HCT116 (cell line): ENCODE measurements around the gene RAB3C. TPM values are rescaled to one million over a fixed set of nuclear protein-coding genes. Genes with fewer than 3 reads are reported as not detected.

Source experiments
- ATAC-seq: fragments of 200-7000 bp; cut with Tn5 transposase; 2 replicates; pipeline ENCODE4 v1.9.1; 2020; ENCODE audit warnings: mild to moderate bottlenecking, moderate library complexity
- BruUV-seq: library from RNA; stranded (reverse); fragments of 400-500 nt; replicated peaks from 2 replicates; lab custom pipeline; 2021; lab: Mats Ljungman, UMichigan
- CTCF ChIA-PET: fragments of 300-600 bp; sonication (Branson Sonifier 250); formaldehyde crosslinking; loops from one replicate; lab custom pipeline; 2021; ENCODE audit warnings: antibody characterized with exemption; lab: Charles Lee
- POLR2A ChIA-PET: fragments of 300-600, 350-600 bp; sonication (Branson Sonifier 250); formaldehyde crosslinking; loops from one replicate; lab custom pipeline; 2021; ENCODE audit warnings: antibody characterized with exemption; lab: Charles Lee
- RAD21 ChIA-PET, 2 experiments: fragments of 300-600 bp; sonication (Branson Sonifier 250); formaldehyde crosslinking; loops; one replicate each; lab custom pipeline; 2023; ENCODE audit warnings: low total read pairs in 2 of 2; ENCODE audit not compliant: uncharacterized antibody in 2 of 2, unreplicated experiment in 2 of 2, low non-redundant PET in 1 of 2; lab: Charles Lee
- DNase-seq: peaks from one replicate; pipeline ENCODE4 v3.0.0-alpha.2; 2010; ENCODE audit warnings: low read depth, low spot score
- H2AFZ ChIP-seq: fragments of 200-600 bp; shearing (Covaris generic), sonication (generic); 2 replicates; pipeline ENCODE4 v1.6.1; 2017; ENCODE audit warnings: low read depth, mixed run types, mixed read lengths, antibody characterized with exemption, low read length; ENCODE audit not compliant: poor library complexity, severe bottlenecking
- H3K27ac ChIP-seq: 2 replicates; pipeline ENCODE4 v1.5.1; 2012; ENCODE audit warnings: low read depth, low read length
- H3K27me3 ChIP-seq: fragments of 200-600 bp; sonication (generic); 2 replicates; pipeline ENCODE4 v1.6.1; 2016; ENCODE audit warnings: mixed run types, low read length, mixed read lengths; ENCODE audit not compliant: insufficient read depth
- H3K36me3 ChIP-seq, 2 experiments: fragments of 200-500 bp in 1 of 2; fragments of 200-600 bp in 1 of 2; sonication (Bioruptor generic) in 1 of 2; sonication (generic) in 1 of 2; 2 replicates each; pipeline versions ENCODE4 v1.5.1 to v1.6.1; 2014 to 2016; ENCODE audit warnings: low read length in 2 of 2, inconsistent platforms in 1 of 2, mixed read lengths in 1 of 2, mixed run types in 1 of 2; ENCODE audit not compliant: insufficient read depth in 2 of 2, control insufficient read depth in 1 of 2
- H3K4me1 ChIP-seq, 2 experiments: fragments of 200-600 bp in 1 of 2; sonication (generic) in 1 of 2; 2 replicates each; pipeline versions ENCODE4 v1.5.1 to v1.6.1; 2012 to 2017; ENCODE audit warnings: low read length in 2 of 2, inconsistent platforms in 1 of 2, mild to moderate bottlenecking in 1 of 2, mixed read lengths in 1 of 2, mixed run types in 1 of 2, moderate library complexity in 1 of 2; ENCODE audit not compliant: insufficient read depth in 2 of 2, control insufficient read depth in 1 of 2
- H3K4me2 ChIP-seq: fragments of 200-600 bp; sonication (generic); 2 replicates; pipeline ENCODE4 v1.6.1; 2017; ENCODE audit warnings: mixed run types, low read length, mixed read lengths
- H3K4me3 ChIP-seq, 2 experiments: fragments of 200-600 bp in 1 of 2; sonication (generic) in 1 of 2; replicated peaks in 1 of 2; 2 replicates each; pipeline ENCODE4 v1.5.1; 2011 to 2016; ENCODE audit warnings: low read length in 2 of 2, control low read depth in 1 of 2, low read depth in 1 of 2, mild to moderate bottlenecking in 1 of 2, mixed read lengths in 1 of 2, mixed run types in 1 of 2
- H3K79me2 ChIP-seq: fragments of 200-600 bp; sonication (generic); 2 replicates; pipeline ENCODE4 v1.6.1; 2017; ENCODE audit warnings: mild to moderate bottlenecking, mixed run types, low read length, moderate library complexity, mixed read lengths; ENCODE audit not compliant: insufficient read depth
- H3K9ac ChIP-seq: fragments of 200-600 bp; sonication (generic); 2 replicates; pipeline ENCODE4 v1.6.1; 2016; ENCODE audit warnings: low read length, mixed read lengths
- H3K9me2 ChIP-seq: fragments of 200-600 bp; sonication (generic), shearing (Covaris generic); 2 replicates; pipeline ENCODE4 v1.6.1; 2017; ENCODE audit warnings: mixed run types, mild to moderate bottlenecking, moderate library complexity; ENCODE audit not compliant: insufficient read depth
- H3K9me3 ChIP-seq, 2 experiments: fragments of 200-500 bp in 1 of 2; fragments of 200-600 bp in 1 of 2; sonication (Bioruptor generic) in 1 of 2; sonication (generic) in 1 of 2; 2 replicates each; pipeline ENCODE4 v1.6.1; 2014 to 2017; ENCODE audit warnings: low read length in 2 of 2, mixed read lengths in 2 of 2, inconsistent platforms in 1 of 2, low read depth in 1 of 2, mild to moderate bottlenecking in 1 of 2, mixed run types in 1 of 2, moderate library complexity in 1 of 2; ENCODE audit not compliant: control insufficient read depth in 1 of 2, insufficient read depth in 1 of 2
- H4K20me1 ChIP-seq: fragments of 200-600 bp; sonication (generic), shearing (Covaris generic); 2 replicates; pipeline ENCODE4 v1.6.1; 2017; ENCODE audit warnings: mixed run types, mild to moderate bottlenecking, moderate library complexity; ENCODE audit not compliant: insufficient read depth
- CEBPB ChIP-seq: IDR thresholded peaks from 2 replicates; pipeline ENCODE4 v1.6.1; 2012; ENCODE audit warnings: low read depth
- EGR1 ChIP-seq: IDR thresholded peaks from 2 replicates; pipeline ENCODE4 v1.6.1; 2012; ENCODE audit warnings: low read depth
- FOSL1 ChIP-seq: IDR thresholded peaks from 2 replicates; pipeline ENCODE4 v1.6.1; 2012; ENCODE audit warnings: low read depth
- JUND ChIP-seq: IDR thresholded peaks from 2 replicates; pipeline ENCODE4 v1.6.1; 2012
- MAX ChIP-seq: IDR thresholded peaks from 2 replicates; pipeline ENCODE4 v1.6.1; 2012
- POLR2A ChIP-seq: IDR thresholded peaks from 2 replicates; pipeline ENCODE4 v1.7.0; 2011; ENCODE audit warnings: borderline replicate concordance; ENCODE audit not compliant: insufficient read depth, insufficient read length; ENCODE audit errors: extremely low read depth
- POLR2AphosphoS5 ChIP-seq: IDR thresholded peaks from 2 replicates; pipeline ENCODE4 v1.6.1; 2011; ENCODE audit warnings: mild to moderate bottlenecking, low read depth, low read length, moderate library complexity
- REST ChIP-seq: IDR thresholded peaks from 2 replicates; pipeline ENCODE4 v1.6.1; 2012; ENCODE audit warnings: low read depth
- SP1 ChIP-seq: IDR thresholded peaks from 2 replicates; pipeline ENCODE4 v1.6.1; 2012; ENCODE audit warnings: low read depth
- SRF ChIP-seq: IDR thresholded peaks from 2 replicates; pipeline ENCODE4 v1.6.1; 2012; ENCODE audit warnings: low read depth
- YY1 ChIP-seq: IDR thresholded peaks from 2 replicates; pipeline ENCODE4 v1.6.1; 2011; ENCODE audit warnings: low read length, low read depth, moderate library complexity, mild to moderate bottlenecking; ENCODE audit not compliant: insufficient replicate concordance; ENCODE audit errors: extremely low read depth
- ZFX ChIP-seq: fragments of 450-650 bp; IDR thresholded peaks from 2 replicates; pipeline ENCODE4 v1.6.1; 2017
- ZNF274 ChIP-seq: fragments of 200-500 bp; sonication (Bioruptor generic); IDR thresholded peaks from 2 replicates; pipeline ENCODE4 v1.6.1; 2014; ENCODE audit warnings: mild to moderate bottlenecking, low read depth, low read length, inconsistent platforms
- intact Hi-C: fragments of 100-400 bp; cut with micrococcal nuclease; formaldehyde crosslinking; loops from 2 replicates; pipeline ENCODE4 v1.10.0; 2022
- total RNA-seq: library from RNA; stranded (reverse); gene quantifications from one replicate; pipeline ENCODE4 v1.2.1, GENCODE V29; 2021; ENCODE audit not compliant: unreplicated experiment
- TF ChIP-seq, protein P1 (sequence below): IDR thresholded peaks from 2 replicates; pipeline ENCODE4 v1.6.1; 2011; ENCODE audit warnings: mild to moderate bottlenecking, low read length, moderate library complexity; ENCODE audit not compliant: insufficient replicate concordance; ENCODE audit errors: extremely low read depth
- TF ChIP-seq, protein P2 (sequence below): IDR thresholded peaks from 2 replicates; pipeline ENCODE4 v1.6.1; 2012

RAB3C gene
- total RNA-seq, 1 experiment from 2014 or later = not detected

DNA sequence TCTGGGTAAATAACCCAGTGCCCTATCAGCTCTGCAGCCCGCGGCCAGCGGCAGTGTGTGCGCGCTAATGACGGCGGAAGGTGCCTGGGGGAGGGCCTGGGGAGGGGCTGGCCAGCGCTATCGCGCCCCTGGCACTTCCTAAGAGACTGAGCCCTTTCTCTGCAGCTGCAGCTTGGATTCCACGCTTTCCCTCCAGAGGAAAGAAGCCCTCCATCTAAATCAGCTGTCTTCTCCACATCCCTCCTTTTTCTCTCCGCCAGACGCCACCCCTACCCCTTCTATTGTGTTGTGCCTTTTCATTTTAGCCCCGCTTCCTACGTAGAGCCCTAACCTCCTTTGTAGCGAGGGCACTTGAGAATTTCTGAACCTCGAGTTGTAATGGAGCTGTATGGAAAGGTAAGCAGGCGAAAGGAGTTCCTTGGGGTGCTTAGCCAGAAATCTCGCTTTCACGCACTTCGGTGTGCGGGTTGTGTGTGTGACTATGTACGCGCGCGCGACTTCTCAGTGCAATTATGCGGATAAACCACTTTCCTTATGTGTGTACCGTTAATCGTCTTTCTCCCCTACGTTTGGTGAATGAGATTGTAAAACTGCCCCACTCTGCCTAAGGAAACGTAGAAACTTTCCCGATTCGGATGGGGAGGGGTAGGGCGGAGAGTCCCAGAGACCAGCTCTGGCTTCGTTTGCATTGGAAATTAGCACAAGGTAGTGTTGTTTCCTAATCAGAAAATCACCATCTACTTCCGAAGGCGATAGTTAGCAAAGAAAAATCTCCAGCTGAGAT lies 664 bp upstream of the RAB3C start:
- Histone ChIP-seq H3K9me3 (no peaks in the 10 kb centered on the region), H2AFZ (no peak overlapping the region), H4K20me1 (no peaks in the 10 kb centered on the region), H3K27ac (no peak overlapping the region), H3K36me3 (no peaks in the 10 kb centered on the region; a peak in 1 of 4 replicates), H3K27me3 (peaks cover 39% of the 10 kb centered on the region), H3K9ac (no peak overlapping the region), H3K79me2 (no peaks in the 10 kb centered on the region), H3K4me1 (peaks cover 0 to 4% of the 10 kb centered on the region in 2 experiments; a peak in 1 of 4 replicates), H3K4me3 (peak overlapping the region in 1 of 2 experiments; percentile 31; a peak in 1 of 4 replicates), H3K9me2 (no peaks in the 10 kb centered on the region), H3K4me2 (peak overlapping the region; percentile 50)
- RAD21 ChIA-PET = no interaction called here
- intact Hi-C loops = no loop called here
- BruUV-seq = no TSS peak
- CTCF ChIA-PET = no interaction called here
- ATAC-seq (peak; percentile 14; the same call in 1 of the 2 replicates), DNase-seq (no peak)
- POLR2A ChIA-PET = no interaction called here
- no peak for TF ChIP-seq REST
- TF ChIP-seq YY1 = no peak
- TF ChIP-seq SP1 = no peak
- TF ChIP-seq MAX = no peak
- no peak for TF ChIP-seq ZNF274
- no peak for TF ChIP-seq POLR2AphosphoS5
- TF ChIP-seq EGR1 = no peak
- TF ChIP-seq FOSL1 = no peak
- TF ChIP-seq CEBPB = no peak
- TF ChIP-seq, protein P1, sequence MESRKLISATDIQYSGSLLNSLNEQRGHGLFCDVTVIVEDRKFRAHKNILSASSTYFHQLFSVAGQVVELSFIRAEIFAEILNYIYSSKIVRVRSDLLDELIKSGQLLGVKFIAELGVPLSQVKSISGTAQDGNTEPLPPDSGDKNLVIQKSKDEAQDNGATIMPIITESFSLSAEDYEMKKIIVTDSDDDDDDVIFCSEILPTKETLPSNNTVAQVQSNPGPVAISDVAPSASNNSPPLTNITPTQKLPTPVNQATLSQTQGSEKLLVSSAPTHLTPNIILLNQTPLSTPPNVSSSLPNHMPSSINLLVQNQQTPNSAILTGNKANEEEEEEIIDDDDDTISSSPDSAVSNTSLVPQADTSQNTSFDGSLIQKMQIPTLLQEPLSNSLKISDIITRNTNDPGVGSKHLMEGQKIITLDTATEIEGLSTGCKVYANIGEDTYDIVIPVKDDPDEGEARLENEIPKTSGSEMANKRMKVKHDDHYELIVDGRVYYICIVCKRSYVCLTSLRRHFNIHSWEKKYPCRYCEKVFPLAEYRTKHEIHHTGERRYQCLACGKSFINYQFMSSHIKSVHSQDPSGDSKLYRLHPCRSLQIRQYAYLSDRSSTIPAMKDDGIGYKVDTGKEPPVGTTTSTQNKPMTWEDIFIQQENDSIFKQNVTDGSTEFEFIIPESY = no peak
- no peak for TF ChIP-seq POLR2A
- TF ChIP-seq SRF = no peak
- TF ChIP-seq JUND = no peak
- no peak for TF ChIP-seq ZFX
- TF ChIP-seq, protein P2, sequence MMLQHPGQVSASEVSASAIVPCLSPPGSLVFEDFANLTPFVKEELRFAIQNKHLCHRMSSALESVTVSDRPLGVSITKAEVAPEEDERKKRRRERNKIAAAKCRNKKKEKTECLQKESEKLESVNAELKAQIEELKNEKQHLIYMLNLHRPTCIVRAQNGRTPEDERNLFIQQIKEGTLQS = no peak
